K562 (cell line): ENCODE measurements around the gene CALD1. TPM values are rescaled to one million over a fixed set of nuclear protein-coding genes. Genes with fewer than 3 reads are reported as not detected.

ENCODE experiments used
- ATAC-seq: fragments of 200-7000 bp; cut with Tn5 transposase; 3 replicates; pipeline ENCODE4 v1.9.1; 2020; ENCODE audit warnings: moderate library complexity
- BruUV-seq: library from RNA; stranded (reverse); fragments of 400-500 nt; replicated peaks from 2 replicates; lab custom pipeline; 2021; lab: Mats Ljungman, UMichigan
- CTCF ChIA-PET: fragments of 300-600 bp; formaldehyde crosslinking; extraction: SDS; loops from one replicate; lab custom pipeline; 2021; ENCODE audit warnings: low intra/inter-chr PET ratio; lab: Yijun Ruan, JAX
- POLR2A ChIA-PET: fragments of 300-600, 350-650 bp; sonication (Branson Sonifier 250); formaldehyde crosslinking; extraction: SDS; loops from one replicate; lab custom pipeline; 2021; ENCODE audit warnings: antibody characterized with exemption, inconsistent platforms; lab: Yijun Ruan, JAX
- DNase-seq, 4 experiments: peaks; one replicate each; pipeline versions ENCODE4 v3.0.0 to v3.0.0-alpha.2; 2011 to 2018; ENCODE audit warnings: low spot score in 3 of 4, mixed read lengths in 3 of 4; ENCODE audit errors: extremely low read depth in 1 of 4
- FAIRE-seq: peaks from 2 replicates; lab custom pipeline; 2011; peaks lifted over from hg19 to GRCh38; lab: Jason Lieb, UNC
- H2AFZ ChIP-seq: 2 replicates; pipeline ENCODE4 v1.6.0; 2011; ENCODE audit warnings: low read depth, low read length, control low read depth, inconsistent platforms
- H3K27ac ChIP-seq: fragments of 200-600 bp; 3 replicates; pipeline ENCODE4 v1.8.0; 2011; ENCODE audit warnings: low read depth, mild to moderate bottlenecking, control low read depth, inconsistent platforms, low read length, moderate library complexity, mixed read lengths; ENCODE audit errors: extremely low read depth
- H3K27me3 ChIP-seq, 2 experiments: fragments of 300-600 bp in 1 of 2; 2 replicates in 1 of 2; 3 replicates in 1 of 2; pipeline versions ENCODE4 v1.6.0 to v1.8.0; 2011; ENCODE audit warnings: inconsistent platforms in 2 of 2, low read length in 2 of 2, mild to moderate bottlenecking in 1 of 2, mixed read lengths in 1 of 2, moderate library complexity in 1 of 2; ENCODE audit not compliant: control insufficient read depth in 2 of 2, insufficient read depth in 2 of 2
- H3K36me3 ChIP-seq: fragments of 300-600 bp; 3 replicates; pipeline ENCODE4 v1.8.0; 2011; ENCODE audit warnings: mild to moderate bottlenecking, low read length, inconsistent platforms; ENCODE audit not compliant: control insufficient read depth, insufficient read depth
- H3K4me1 ChIP-seq, 2 experiments: fragments of 200-600 bp in 1 of 2; replicated peaks in 1 of 2; 2 replicates in 1 of 2; 3 replicates in 1 of 2; pipeline versions ENCODE4 v1.5.1 to v1.8.0; 2011; ENCODE audit warnings: inconsistent platforms in 2 of 2, low read length in 2 of 2, mild to moderate bottlenecking in 1 of 2, mixed read lengths in 1 of 2, moderate library complexity in 1 of 2; ENCODE audit not compliant: control insufficient read depth in 2 of 2, insufficient read depth in 2 of 2
- H3K4me2 ChIP-seq: 2 replicates; pipeline ENCODE4 v1.6.1; 2011; ENCODE audit warnings: low read length, control low read depth, inconsistent platforms, mixed read lengths; ENCODE audit not compliant: insufficient read depth
- H3K4me3 ChIP-seq: fragments of 200-600 bp; sonication (generic), shearing (Covaris generic); 2 replicates; pipeline ENCODE4 v1.5.1; 2016; ENCODE audit warnings: control low read depth, inconsistent platforms
- H3K79me2 ChIP-seq: fragments of 200-600 bp; 3 replicates; pipeline ENCODE4 v1.8.0; 2011; ENCODE audit warnings: low read length, inconsistent platforms; ENCODE audit not compliant: control insufficient read depth, insufficient read depth
- H3K9ac ChIP-seq, 2 experiments: 2 replicates each; pipeline versions ENCODE4 v1.6.0 to v1.6.1; 2011; ENCODE audit warnings: low read depth in 2 of 2, low read length in 2 of 2, control low read depth in 1 of 2, inconsistent platforms in 1 of 2, mild to moderate bottlenecking in 1 of 2, mixed read lengths in 1 of 2; ENCODE audit not compliant: insufficient read depth in 1 of 2
- H3K9me1 ChIP-seq: one replicate; pipeline ENCODE4 v1.6.0; 2011; ENCODE audit warnings: inconsistent platforms, mild to moderate bottlenecking, low read length, moderate library complexity; ENCODE audit not compliant: control insufficient read depth, insufficient read depth
- H3K9me3 ChIP-seq: replicated peaks from 2 replicates; pipeline ENCODE4 v1.5.1; 2011; ENCODE audit warnings: low read depth, low read length, inconsistent platforms; ENCODE audit not compliant: control insufficient read depth, insufficient read depth
- H4K20me1 ChIP-seq: replicated peaks from 2 replicates; pipeline ENCODE4 v1.6.1; 2011; ENCODE audit warnings: low read length, inconsistent platforms, mixed read lengths; ENCODE audit not compliant: control insufficient read depth, insufficient read depth
- ASH1L ChIP-seq: fragments of 450-650 bp; IDR thresholded peaks from 2 replicates; pipeline ENCODE4 v1.6.1; 2018; ENCODE audit warnings: borderline replicate concordance, mild to moderate bottlenecking, low read depth; ENCODE audit not compliant: partially characterized antibody
- CEBPZ ChIP-seq: fragments of 150-350 bp; IDR thresholded peaks from 2 replicates; pipeline ENCODE4 v1.6.1; 2014; ENCODE audit warnings: low read depth, mild to moderate bottlenecking, low read length, borderline replicate concordance
- HDAC8 ChIP-seq: fragments of 450-650 bp; IDR thresholded peaks from 2 replicates; pipeline ENCODE4 v1.6.1; 2016; ENCODE audit warnings: mild to moderate bottlenecking, missing genetic modification characterization, moderate library complexity, missing compliant biosample characterization
- KDM1A ChIP-seq, 2 experiments: fragments of 450-650 bp; IDR thresholded peaks; 2 replicates each; pipeline ENCODE4 v1.6.1; 2016; ENCODE audit warnings: mild to moderate bottlenecking in 2 of 2
- MECOM ChIP-seq: fragments of 250-450 bp; sonication (Bioruptor Pico); IDR thresholded peaks from 2 replicates; pipeline ENCODE4 v1.8.0; 2022; ENCODE audit warnings: inconsistent platforms
- MTA2 ChIP-seq: fragments of 450-650 bp; IDR thresholded peaks from 2 replicates; pipeline ENCODE4 v1.6.1; 2016; ENCODE audit warnings: low read depth
- STAG1 ChIP-seq: sonication (generic); formaldehyde crosslinking; IDR thresholded peaks from 2 replicates; pipeline ENCODE4 v1.5.0; 2020; ENCODE audit warnings: missing genetic modification reagents, borderline replicate concordance
- ZNF780A ChIP-seq: fragments of 250-450 bp; sonication (Bioruptor Pico); IDR thresholded peaks from 2 replicates; pipeline ENCODE4 v1.5.0; 2021; ENCODE audit warnings: mild to moderate bottlenecking
- WGBS: fragments of 100-300 bp; shearing (Covaris generic); methylation state at CpG from one replicate; pipeline ENCODE4 v1.1.6; 2016; ENCODE audit warnings: low coverage, mixed read lengths; ENCODE audit not compliant: insufficient coverage; ENCODE audit errors: missing lambda C conversion rate; 5-methylcytosine and 5-hydroxymethylcytosine counted together
- in situ Hi-C: fragments of 300-500 bp; cut with MboI; formaldehyde crosslinking; loops from 4 replicates; pipeline ENCODE4 v1.15.0; 2018; ENCODE audit warnings: inconsistent platforms, mixed read lengths
- intact Hi-C: fragments of 100-400 bp; cut with micrococcal nuclease; formaldehyde crosslinking; loops from 2 replicates; pipeline ENCODE4 v1.14.2; 2022
- polyA plus RNA-seq, 8 experiments: library from polyadenylated mRNA; depleted of rRNA in 4 of 8; stranded (reverse) in 5 of 8; unstranded in 3 of 8; fragments of >200 nt; fragmentation: Nextera tagmentation in 2 of 8; fragmentation: Illumina TruSeq in 1 of 8; extraction: Ambion mirVana in 2 of 8; extraction: Trizol in 1 of 8; gene quantifications; 2 replicates each; pipeline versions ENCODE4 v1.2.1 to v1.2.3, GENCODE V29; 2011 to 2014; ENCODE audit warnings: inconsistent platforms in 1 of 8, missing spikeins in 1 of 8
- total RNA-seq, 7 experiments: library from RNA; depleted of rRNA in 6 of 7; stranded (reverse); fragments of >200 nt in 6 of 7; fragmentation: Illumina TruSeq in 2 of 7; extraction: Trizol in 2 of 7; gene quantifications; 2 replicates each; pipeline versions ENCODE4 v1.2.1 to v1.2.3, GENCODE V29; 2011 to 2021; ENCODE audit warnings: low replicate concordance in 1 of 7

Gene CALD1
- total and polyA plus RNA-seq, 9 of the 15 experiments (the other 6 are each of a cell fraction or from before 2014, with no cell fraction given): 0.40 TPM; not detected in 8

GRCh38 chr7:134926396-134926795, 147.0 kb downstream of the CALD1 start:
- TF ChIP-seq HDAC8 (tag): no peak
- TF ChIP-seq MECOM (CRISPR knock-in tag): no peak
- TF ChIP-seq STAG1 (CRISPR knock-in tag): no peak
- TF ChIP-seq ASH1L: no peak
- TF ChIP-seq KDM1A (IDR thresholded peaks at IDR 0.05): no peak
- TF ChIP-seq ZNF780A: no peak
- no peak for TF ChIP-seq CEBPZ
- TF ChIP-seq MTA2: no peak
- TF ChIP-seq, all 486 proteins: peak for 0
- in situ Hi-C loops: no loop called here
- Histone ChIP-seq H3K36me3 (no peaks in the 10 kb centered on the region), H3K27me3 (peaks cover 6 to 9% of the 10 kb centered on the region in 2 experiments), H3K4me1 (no peaks in the 10 kb centered on the region; a peak in 2 of 5 replicates), H3K9ac (no peak overlapping the region), H3K9me3 (no peaks in the 10 kb centered on the region), H3K4me3 (no peak overlapping the region), H4K20me1 (no peaks in the 10 kb centered on the region), H3K79me2 (no peaks in the 10 kb centered on the region), H3K4me2 (no peak overlapping the region), H3K27ac (no peak overlapping the region), H3K9me1 (no peaks in the 10 kb centered on the region), H2AFZ (no peak overlapping the region)
- WGBS: 4% methylated on average over 1 of the region's 1 CpG
- POLR2A ChIA-PET: no interaction called here
- DNase-seq (no peak), FAIRE-seq (no peak), ATAC-seq (no peak)
- CTCF ChIA-PET: no interaction called here
- no TSS peak for BruUV-seq
- intact Hi-C loops: no loop called here
